ENCODE data around the gene PHLDA2.
"Not testable (repeated sequence)": the region's sequence is repeated elsewhere in the genome, so short reads cannot be mapped to it uniquely, and the experiment has no call there.

PHLDA2 gene

DNA sequence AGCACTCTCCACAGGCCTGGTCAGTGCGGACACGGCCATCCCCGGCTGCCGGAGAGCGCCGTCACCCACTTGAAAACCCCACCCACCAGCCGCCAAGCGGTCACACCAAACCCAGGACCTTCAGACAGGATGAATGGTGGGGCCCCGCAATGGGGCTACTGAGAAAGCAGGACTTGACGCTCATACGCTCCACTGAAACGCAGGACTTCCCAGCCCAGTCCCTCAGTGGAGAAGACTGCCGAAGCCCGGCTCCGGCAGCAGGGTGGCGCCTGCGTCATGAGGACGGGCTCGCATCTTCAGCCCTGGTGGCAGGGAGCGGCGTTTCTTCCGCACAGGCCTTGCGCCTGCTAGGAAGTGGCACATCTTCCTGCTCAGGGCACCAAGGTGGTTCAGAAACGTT, 15.3 kb upstream of the PHLDA2 start:
- no peak for DNase-seq

DNA sequence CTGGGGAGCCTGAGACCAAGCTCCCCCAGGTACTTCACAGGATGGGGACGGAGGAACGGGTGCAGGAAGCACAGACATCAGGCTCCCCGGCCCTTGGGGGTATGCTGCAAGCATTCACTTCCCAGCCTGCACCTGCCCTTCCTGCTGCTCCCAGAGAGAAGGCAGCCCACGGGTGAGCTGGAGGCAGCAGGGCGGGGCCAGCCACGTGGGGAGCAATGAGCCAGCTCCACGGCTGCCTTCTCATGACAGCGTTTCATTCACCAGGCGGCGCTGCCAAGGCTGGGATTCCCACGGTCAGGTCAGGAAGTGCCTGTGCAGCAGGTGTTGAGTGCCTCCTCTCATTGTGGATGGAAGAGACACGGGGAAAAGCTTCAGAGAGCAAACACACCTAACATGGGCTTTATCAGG, 14.5 kb upstream of the PHLDA2 start:
- no peak for DNase-seq

GRCh38 chr11:2942872-2943710, 13.9 kb upstream of the PHLDA2 start:
- no peak for DNase-seq

DNA sequence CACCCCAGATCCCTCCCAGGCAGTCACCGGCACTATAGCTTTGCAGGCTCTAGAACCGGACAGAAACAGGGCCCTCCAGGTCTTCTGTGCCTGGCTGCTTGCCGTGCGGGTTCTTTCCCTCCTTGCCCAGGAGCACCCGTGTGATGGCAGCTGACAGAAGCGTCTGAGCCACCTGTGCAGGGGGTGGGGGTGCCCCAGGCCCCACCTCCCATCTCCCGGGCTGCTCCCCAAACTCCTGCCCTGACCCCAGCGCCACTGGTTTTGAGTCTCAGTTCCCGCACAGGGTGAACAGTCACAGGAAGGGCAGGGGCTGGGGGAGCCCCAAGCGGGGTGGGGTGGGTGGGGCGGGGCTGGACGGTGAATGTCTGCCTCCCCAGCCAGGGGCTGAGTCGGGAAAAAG, 13.2 kb upstream of the PHLDA2 start:
- no peak for DNase-seq

DNA sequence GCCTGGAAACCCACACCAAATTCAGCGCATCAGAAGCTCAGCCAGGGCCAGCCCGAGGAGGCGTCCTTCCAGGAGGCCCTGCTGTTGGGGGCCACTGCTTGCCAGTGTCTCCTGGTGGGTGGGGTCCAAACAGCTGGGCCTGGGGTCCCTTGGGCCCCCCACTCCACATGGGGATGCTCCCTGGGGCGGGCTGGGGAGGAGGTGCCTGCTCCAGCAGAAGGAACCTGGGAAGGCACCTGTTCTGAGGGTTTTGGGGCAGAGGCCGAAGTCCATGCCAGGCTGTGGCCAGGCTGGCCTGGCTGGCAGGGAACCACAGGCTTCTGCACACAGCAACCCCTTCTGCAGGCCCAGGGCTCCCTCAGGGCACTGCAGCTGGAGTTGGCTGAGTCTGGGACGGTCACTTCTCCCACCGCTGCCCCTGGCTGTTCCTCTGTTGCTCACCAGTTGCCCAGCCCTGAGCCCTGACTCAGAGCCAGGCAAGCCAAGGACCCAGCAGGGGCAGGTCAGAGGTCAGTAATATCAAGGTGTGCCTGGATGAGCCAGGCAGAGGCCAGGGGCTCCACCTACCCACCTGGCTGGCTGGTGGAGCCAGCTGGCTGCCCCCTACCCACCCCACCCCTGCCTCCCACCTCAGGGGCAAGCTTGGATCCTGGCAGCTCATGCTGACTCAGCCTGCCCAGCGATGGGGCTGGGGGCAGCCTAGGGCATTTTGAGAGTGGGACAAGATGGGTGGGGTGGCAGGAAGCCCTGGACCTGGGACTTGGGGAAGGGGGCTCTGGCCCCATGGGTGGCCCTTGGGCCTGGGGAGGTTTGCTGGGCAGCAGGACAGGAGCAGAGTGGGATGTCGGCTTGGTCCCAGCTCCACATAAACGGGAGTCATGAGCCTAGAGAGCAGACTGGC, 12.0 kb upstream of the PHLDA2 start:
- DNase-seq, result no peak

DNA sequence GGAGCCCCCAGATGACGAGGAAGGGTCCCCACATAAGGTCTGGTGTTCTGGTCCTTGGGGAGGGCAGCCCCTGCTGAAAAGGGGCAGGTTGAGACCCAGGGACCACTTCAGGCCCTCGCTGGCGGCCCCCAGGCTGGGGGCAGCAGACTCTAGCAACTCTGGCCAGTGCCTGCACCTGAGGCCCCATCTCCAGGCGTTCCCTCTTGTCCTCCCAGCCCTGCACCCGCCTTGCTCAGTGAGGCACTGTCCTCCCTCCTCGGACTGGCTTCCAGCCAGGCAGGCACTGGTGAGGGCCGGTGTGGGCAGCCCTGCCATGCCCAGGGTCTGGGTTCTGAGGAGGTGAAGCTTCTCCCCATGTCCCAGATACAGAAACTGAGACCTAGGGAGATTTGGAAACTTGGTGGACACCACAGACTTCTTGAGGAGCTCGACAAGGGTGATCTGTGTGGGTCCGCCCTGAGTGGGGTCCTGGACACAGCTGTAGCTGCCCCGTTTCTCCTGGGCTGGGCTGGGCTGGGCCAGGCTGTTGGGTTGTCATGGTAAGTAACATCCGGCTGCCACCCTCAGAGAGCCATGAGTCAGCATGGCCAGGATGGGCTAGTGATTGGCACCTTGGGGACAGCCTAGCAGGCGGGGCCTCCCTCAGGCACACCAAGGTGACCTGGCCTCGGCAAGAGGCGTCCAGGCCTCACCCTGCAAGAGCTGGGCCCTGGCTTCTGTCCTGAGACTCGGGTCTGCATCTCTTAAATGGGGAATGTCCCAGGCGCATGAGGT, 11.1 kb upstream of the PHLDA2 start:
- DNase-seq, result no peak

DNA sequence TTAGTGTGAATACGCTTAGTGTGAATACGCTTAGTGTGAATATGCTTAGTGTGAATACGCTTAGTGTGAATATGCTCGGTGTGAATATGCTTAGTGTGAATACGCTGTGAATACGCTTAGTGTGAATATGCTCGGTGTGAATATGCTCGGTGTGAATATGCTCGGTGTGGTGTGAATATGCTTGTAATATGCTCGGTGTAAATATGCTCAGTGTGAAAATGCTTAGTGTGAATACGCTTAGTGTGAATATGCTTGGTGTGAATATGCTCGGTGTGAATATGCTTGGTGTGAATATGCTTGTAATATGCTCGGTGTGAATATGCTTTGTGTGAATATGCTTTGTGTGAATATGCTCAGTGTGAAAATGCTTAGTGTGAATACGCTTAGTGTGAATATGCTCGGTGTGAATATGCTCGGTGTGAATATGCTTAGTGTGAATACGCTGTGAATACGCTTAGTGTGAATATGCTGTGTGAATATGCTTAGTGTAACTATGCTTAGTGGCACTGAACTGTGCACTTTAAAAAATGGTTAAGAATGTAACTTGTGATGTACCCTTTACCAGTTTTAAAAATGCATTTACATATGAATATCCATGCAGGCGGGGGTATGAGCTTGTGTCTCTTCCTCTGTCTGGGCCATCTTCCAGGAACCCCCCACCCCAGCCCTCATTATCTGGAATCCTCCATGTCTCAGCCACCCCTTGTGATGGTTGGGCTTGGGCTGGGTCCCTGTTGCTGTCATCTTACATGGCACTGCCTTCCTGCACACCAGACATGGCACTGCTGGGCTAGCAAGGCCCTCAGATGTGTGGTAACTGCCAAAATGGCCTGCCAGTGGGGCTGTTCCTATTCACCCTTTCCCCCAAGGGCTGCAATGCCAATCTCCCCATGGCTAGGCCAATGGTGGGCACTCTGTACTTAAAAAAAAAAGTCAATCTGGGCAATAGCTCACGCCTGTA, 9.5 kb upstream of the PHLDA2 start:
- DNase-seq, result not testable (repeated sequence)

DNA sequence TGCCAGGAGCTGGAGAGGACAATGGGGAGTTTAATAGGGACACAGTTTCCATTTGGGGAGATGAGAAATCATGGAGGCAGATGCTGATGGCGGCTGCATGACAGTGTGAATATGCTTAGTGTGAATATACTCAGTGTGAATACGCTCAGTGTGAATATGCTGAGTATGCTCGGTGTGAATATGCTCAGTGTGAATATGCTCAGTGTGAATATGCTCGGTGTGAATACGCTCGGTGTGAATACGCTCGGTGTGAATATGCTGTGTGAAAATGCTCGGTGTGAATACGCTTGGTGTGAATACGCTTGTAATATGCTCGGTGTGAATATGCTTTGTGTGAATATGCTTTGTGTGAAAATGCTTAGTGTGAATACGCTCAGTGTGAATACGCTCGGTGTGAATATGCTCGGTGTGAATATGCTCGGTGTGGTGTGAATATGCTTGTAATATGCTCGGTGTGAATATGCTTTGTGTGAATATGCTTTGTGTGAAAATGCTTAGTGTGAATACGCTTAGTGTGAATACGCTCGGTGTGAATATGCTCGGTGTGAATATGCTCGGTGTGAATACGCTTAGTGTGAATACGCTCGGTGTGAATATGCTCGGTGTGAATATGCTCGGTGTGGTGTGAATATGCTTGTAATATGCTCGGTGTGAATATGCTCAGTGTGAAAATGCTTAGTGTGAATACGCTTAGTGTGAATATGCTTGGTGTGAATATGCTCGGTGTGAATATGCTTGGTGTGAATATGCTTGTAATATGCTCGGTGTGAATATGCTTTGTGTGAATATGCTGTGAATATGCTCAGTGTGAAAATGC, 8.6 kb upstream of the PHLDA2 start:
- DNase-seq, result not testable (repeated sequence)

DNA sequence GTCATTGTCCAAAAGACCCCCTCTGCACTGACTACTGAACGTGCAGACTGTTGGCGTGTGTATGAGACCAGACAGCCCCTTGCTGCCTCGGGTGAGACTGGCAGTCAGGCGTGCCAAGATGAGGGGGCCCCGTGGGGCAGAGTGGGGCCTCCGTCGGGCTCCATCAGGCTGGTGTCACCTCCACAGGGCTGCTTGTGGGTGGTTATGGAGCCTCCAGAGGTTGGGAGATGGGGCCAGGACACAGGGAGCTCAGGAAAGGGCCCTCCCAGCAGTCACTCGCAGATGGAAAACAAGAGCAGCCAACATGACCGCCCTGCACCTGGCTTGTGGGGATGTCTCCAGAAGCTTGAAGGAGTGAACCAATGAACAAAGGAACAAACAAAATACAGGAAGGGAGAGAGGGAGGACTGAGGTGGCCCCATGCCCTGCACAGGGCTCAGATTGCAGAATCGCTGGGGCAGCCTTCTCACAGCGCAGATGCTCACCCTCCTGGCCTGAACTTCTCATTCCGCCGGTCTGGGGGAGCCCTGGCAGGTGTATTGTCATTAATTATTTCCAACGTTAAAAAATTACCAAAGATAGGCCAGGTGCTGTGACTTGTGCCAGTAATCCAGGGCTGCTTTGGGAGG, 5.5 kb upstream of the PHLDA2 start:
- no peak for DNase-seq

DNA sequence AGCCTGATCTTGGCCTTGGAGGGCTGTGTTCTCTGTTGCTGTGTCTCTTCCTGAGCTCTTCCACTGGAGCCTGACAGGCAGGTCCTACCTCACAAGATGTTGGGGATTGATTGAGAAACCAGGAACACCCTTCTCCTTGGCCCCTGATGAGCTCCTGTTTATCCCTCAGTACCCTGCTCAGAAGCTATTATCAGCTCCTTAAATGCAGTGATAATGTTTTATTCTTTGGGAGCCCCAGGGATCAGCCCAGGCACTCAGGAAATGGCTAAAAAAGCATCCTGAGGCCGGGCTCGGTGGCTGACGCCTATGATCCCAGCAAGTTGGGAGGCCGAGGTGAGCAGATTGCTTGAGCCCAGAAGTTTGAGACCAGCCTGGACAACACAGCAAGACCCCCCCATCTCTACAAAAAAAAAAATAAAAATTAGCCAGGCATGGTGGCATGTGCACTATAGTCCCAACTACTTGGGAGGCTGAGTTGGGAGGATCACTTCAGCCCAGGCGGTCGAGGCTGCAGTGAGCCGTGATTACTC, 4.9 kb upstream of the PHLDA2 start:
- no peak for DNase-seq

DNA sequence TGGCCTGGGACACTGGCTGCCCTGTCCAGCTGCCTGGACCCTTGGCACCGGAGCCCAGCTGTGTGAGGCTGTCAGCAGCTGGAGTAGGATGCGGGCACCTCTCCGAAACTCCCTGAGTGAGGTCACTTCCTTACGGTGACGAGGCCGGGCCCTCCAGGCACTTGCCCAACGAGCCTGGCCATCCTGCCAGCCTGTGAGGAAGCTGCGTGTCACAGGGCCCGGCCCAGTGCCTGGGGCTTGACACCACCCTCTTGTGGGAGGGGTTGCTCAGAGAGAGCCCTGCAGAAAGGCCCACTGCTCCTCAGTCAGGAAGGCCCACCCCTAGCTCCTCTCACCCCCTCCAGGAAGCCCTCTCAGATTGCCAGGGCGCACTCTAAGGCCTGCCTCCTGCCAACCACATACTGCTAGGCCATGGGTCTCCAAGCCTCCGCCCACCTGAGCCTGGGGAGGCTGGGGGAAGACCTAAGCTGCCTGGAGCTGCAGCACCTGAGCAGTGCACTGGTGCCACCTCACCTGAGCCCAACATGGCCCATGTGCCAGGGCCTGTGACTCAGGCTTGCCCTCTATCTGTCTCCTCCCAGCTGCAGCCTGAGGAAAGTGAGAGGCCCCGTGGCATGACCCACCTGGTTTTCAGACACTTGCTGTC, 4.3 kb upstream of the PHLDA2 start:
- no peak for DNase-seq

DNA sequence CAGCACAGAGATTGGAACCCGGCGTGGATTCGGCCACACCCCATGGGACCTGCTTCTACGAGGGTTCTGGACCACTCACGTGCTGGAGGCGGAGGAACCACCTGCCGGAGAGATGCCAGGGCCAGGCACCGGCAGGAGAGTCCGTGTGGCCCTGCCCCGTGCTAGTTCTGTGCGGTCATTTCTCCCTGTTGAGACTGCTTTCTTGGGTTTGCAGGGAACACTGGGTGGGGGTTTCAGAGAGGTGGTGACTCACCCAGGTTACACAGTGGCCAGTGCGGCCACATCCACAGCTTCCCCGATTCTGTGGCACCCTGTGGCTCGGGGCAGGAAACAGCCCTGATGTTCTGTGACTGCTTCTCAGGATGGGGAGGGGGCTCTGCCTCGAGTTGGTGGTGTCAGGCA, 3.6 kb upstream of the PHLDA2 start:
- DNase-seq, result no peak

- no peak for DNase-seq
Observed at GRCh38 chr11:2931771-2932738, 2.8 kb upstream of the PHLDA2 start.

- DNase-seq, result no peak
Observed at GRCh38 chr11:2931420-2931746, 2.2 kb upstream of the PHLDA2 start.

DNA sequence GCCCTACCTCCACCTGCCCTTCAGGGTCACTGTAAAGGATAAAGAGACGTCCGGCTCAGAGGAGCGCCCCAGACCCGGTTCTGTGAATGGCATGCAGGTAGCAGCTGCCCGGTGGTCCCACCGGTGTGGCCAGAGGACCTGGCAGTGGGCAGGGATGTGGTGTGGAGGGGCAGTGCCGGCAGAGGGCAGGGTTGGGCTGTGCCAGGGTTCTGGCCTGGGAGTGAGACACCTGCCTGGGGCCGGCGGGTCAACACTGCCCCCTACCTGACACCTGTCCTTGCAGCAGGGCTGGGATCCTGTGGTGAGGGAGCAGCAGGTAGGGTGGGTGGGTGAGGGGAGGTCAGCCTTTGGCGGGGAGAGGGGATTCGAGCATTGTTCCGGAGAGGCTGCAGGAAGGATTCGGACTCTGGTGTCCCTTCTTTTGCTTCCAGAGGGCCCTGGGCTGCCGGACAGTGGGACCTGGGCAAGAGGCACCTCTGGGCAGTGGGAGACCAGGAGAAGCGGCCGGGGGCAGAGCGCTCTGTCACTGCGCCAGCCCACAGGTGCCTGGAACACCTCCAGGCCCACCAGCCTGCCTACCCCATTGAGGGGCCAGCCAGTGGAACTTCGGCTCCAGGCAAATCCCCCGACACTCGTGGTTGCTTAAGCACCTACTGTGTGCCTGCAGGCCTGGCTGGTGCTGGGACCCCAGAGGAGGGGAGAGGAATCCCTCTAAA, 1.6 kb upstream of the PHLDA2 start:
- no peak for DNase-seq

DNA sequence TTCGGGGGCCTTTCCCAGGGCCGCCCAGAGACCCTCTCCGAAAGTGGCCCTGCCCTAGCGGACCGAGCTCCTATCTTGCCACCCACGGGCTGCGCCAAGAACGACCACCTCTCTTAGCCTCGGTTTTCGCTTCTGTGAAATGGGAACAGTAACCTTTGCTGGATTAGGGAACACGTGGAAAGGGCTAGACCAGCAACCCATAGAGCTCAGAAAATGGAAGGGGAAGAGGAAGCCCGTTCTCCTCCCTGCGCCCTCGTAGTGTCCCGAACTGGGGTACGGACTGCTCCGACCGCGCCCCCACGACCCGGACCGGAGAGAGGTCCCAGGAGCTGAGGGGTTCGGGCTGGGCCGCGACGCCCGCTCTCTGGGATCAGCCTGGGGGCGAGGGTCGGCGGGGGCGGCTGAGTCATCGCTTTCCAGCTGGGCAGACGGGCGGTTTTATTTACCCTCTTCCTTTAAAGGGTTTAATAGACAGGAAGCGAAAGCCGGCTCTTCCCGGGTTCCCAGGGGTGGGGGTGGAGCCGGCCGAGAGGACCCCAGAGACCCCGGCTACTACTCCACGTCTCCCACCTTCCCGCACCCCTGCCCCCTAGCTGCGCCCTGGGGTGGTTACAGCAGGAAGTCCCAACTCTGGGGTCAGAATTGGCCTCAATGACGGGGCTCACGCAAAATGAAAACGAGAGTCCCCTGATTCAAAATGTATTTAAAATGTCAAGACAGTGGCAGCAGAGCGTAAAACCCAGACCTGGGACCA, 907 bp upstream of the PHLDA2 start:
- DNase-seq, result no peak

DNA sequence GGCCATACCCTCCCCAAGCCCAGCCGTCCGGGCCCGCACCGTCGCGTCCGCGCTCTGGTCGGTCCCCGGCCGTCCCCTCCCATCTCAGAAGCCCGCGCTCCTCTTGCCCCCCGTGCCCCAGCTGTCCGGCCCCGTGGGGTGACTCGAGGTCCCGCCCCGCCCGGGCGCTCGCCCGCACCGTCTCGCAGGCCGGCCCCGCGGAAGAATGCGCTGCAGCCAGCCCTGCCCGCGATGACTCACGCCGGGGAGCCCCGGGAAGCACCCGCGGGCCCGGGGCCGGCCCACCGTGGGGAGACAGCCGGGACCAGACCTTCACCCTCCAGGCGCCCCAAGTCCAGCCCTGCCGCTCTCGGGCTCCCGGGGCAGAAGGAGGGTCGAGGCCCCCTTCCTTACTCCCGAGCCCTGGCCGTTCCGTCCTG, 320 bp upstream of the PHLDA2 start:
- DNase-seq, result no peak

Measured in NCI-H2171 (cell line).